CD14-positive monocyte (primary cell): Measurements from ENCODE around the gene EEPD1. TPM values are rescaled to one million over a fixed set of nuclear protein-coding genes. Genes with fewer than 3 reads are reported as not detected.

Experiments
- DNase-seq, 3 donors: peaks; one replicate each; pipeline ENCODE4 v3.0.0-alpha.2; 2011 to 2022
- H2AFZ ChIP-seq: 2 replicates; pipeline ENCODE4 v1.6.0; 2012; ENCODE audit warnings: mild to moderate bottlenecking, low read depth, low read length, inconsistent platforms; ENCODE audit not compliant: insufficient read depth, poor library complexity, severe bottlenecking
- H3K27ac ChIP-seq, 2 donors: 1 replicate in 1 of 2; 2 replicates in 1 of 2; pipeline ENCODE4 v1.5.1; 2012 to 2013; ENCODE audit warnings: low read length in 2 of 2, control low read depth in 1 of 2, inconsistent platforms in 1 of 2, low read depth in 1 of 2, mild to moderate bottlenecking in 1 of 2
- H3K27me3 ChIP-seq, 2 donors: one replicate each; pipeline versions ENCODE4 v1.6.0 to v1.6.1; 2011 to 2013; ENCODE audit warnings: low read length in 2 of 2; ENCODE audit not compliant: control insufficient read depth in 2 of 2, insufficient read depth in 2 of 2
- H3K36me3 ChIP-seq, 2 donors: replicated peaks in 1 of 2; 1 replicate in 1 of 2; 2 replicates in 1 of 2; pipeline versions ENCODE4 v1.5.1 to v1.6.1; 2012 to 2013; ENCODE audit warnings: low read length in 2 of 2, control low read depth in 1 of 2, inconsistent platforms in 1 of 2, mild to moderate bottlenecking in 1 of 2; ENCODE audit not compliant: insufficient read depth in 2 of 2, control insufficient read depth in 1 of 2
- H3K4me1 ChIP-seq, 2 donors: 1 replicate in 1 of 2; 2 replicates in 1 of 2; pipeline versions ENCODE4 v1.5.1 to v1.6.1; 2012 to 2013; ENCODE audit warnings: low read length in 2 of 2, control low read depth in 1 of 2, inconsistent platforms in 1 of 2, mild to moderate bottlenecking in 1 of 2, moderate library complexity in 1 of 2; ENCODE audit not compliant: insufficient read depth in 2 of 2, control insufficient read depth in 1 of 2
- H3K4me2 ChIP-seq: replicated peaks from 2 replicates; pipeline ENCODE3; 2012; ENCODE audit warnings: low read length, moderate library complexity, mild to moderate bottlenecking; ENCODE audit not compliant: poor library complexity, severe bottlenecking; ENCODE audit errors: extremely low read depth
- H3K4me3 ChIP-seq, 3 experiments: fragments of 200-600 bp in 1 of 3; sonication (generic) in 1 of 3; replicated peaks in 1 of 3; 1 replicate in 2 of 3; 2 replicates in 1 of 3; pipeline ENCODE4 v1.5.1; 2011 to 2013; ENCODE audit warnings: low read length in 3 of 3, mild to moderate bottlenecking in 3 of 3, control low read depth in 2 of 3, low read depth in 2 of 3, inconsistent platforms in 1 of 3, moderate library complexity in 1 of 3
- H3K79me2 ChIP-seq: 2 replicates; pipeline ENCODE4 v1.6.0; 2012; ENCODE audit warnings: mild to moderate bottlenecking, control low read depth, inconsistent platforms, low read length, moderate library complexity; ENCODE audit not compliant: insufficient read depth
- H3K9ac ChIP-seq: 2 replicates; pipeline ENCODE4 v1.6.0; 2017; ENCODE audit warnings: low read length, mild to moderate bottlenecking; ENCODE audit not compliant: insufficient read depth, poor library complexity, severe bottlenecking
- H3K9me3 ChIP-seq, 2 donors: replicated peaks in 1 of 2; 1 replicate in 1 of 2; 2 replicates in 1 of 2; pipeline versions ENCODE4 v1.5.1 to v1.6.1; 2012 to 2013; ENCODE audit warnings: low read length in 2 of 2, control low read depth in 1 of 2; ENCODE audit not compliant: control insufficient read depth in 1 of 2, insufficient read depth in 1 of 2
- H4K20me1 ChIP-seq: 2 replicates; pipeline ENCODE4 v1.6.0; 2012; ENCODE audit warnings: mild to moderate bottlenecking, low read length, control low read depth, moderate library complexity; ENCODE audit not compliant: insufficient read depth
- H3K27ac Mint-ChIP-seq, 7 donors: one replicate each; pipeline ENCODE4 v1.8.0; 2020; ENCODE audit warnings: mild to moderate bottlenecking in 7 of 7, mixed read lengths in 7 of 7, moderate library complexity in 6 of 7, inconsistent platforms in 2 of 7
- H3K27me3 Mint-ChIP-seq, 3 donors: one replicate each; pipeline ENCODE4 v1.8.0; 2021 to 2022; ENCODE audit warnings: low read depth in 3 of 3, mild to moderate bottlenecking in 3 of 3, mixed read lengths in 3 of 3, moderate library complexity in 3 of 3, inconsistent platforms in 1 of 3
- H3K36me3 Mint-ChIP-seq, 2 donors: one replicate each; pipeline ENCODE4 v1.8.0; 2020; ENCODE audit warnings: mixed read lengths in 2 of 2, inconsistent platforms in 1 of 2, mild to moderate bottlenecking in 1 of 2
- H3K4me1 Mint-ChIP-seq: one replicate; pipeline ENCODE4 v1.8.0; 2020; ENCODE audit warnings: mild to moderate bottlenecking, mixed read lengths
- H3K4me3 Mint-ChIP-seq, 2 donors: one replicate each; pipeline ENCODE4 v1.8.0; 2020; ENCODE audit warnings: mild to moderate bottlenecking in 2 of 2, mixed read lengths in 2 of 2, moderate library complexity in 1 of 2
- H3K9me3 Mint-ChIP-seq, 7 donors: one replicate each; pipeline ENCODE4 v1.8.0; 2020 to 2022; ENCODE audit warnings: mixed read lengths in 7 of 7, mild to moderate bottlenecking in 6 of 7, moderate library complexity in 6 of 7, inconsistent platforms in 2 of 7
- WGBS: methylation state at CpG from one replicate; pipeline ENCODE4 v1.1.5; 2013; ENCODE audit warnings: missing lambda C conversion rate; ENCODE audit not compliant: insufficient coverage; 5-methylcytosine and 5-hydroxymethylcytosine counted together
- intact Hi-C, 2 donors: fragments of 100-400 bp; cut with micrococcal nuclease; formaldehyde crosslinking; loops; one replicate each; pipeline versions ENCODE4 v1.15.0 to v1.15.1; 2023
- polyA minus RNA-seq: library from RNA; depleted of rRNA, polyadenylated mRNA; stranded (reverse); fragments of >200 nt; gene quantifications from 2 replicates; pipeline ENCODE4 v1.2.3, GENCODE V29; 2012
- polyA plus RNA-seq, 3 donors: library from polyadenylated mRNA; depleted of rRNA in 1 of 3; unstranded in 2 of 3; stranded (reverse) in 1 of 3; fragments of 300-500 nt in 2 of 3; fragments of >200 nt in 1 of 3; fragmentation: Illumina TruSeq in 2 of 3; gene quantifications; 1 replicate in 2 of 3; 2 replicates in 1 of 3; pipeline ENCODE4 v1.2.3, GENCODE V29; 2012 to 2021
- total RNA-seq, 12 experiments: library from RNA in 1 of 12; stranded (reverse) in 1 of 12; fragments of 120-200 nt in 1 of 12; gene quantifications; one replicate each; pipeline ENCODE4 v1.2.4 and lab custom pipeline; 2013 to 2026; ENCODE audit warnings: mixed read lengths in 6 of 12, inconsistent platforms in 1 of 12
- TF ChIP-seq, protein P1 (sequence below): fragments of 200-600 bp; IDR thresholded peaks from one replicate; pipeline ENCODE4 v1.8.0; 2022; ENCODE audit warnings: antibody characterized with exemption, mild to moderate bottlenecking

The EEPD1 gene
- 20.7 TPM for total RNA-seq (2013)
- polyA plus RNA-seq (10 to 100 TPM in 2 of 3 donors, 1 to 10 TPM in 1; 8.6 to 14.4 (median 12.6) TPM), polyA minus RNA-seq (35.7 and 44.5 TPM in 2 replicates), total RNA-seq (lab: John Stamatoyannopoulos, UW) (10.5 to 86.4 (median 61.7) reads per million in 11 experiments)

DNA sequence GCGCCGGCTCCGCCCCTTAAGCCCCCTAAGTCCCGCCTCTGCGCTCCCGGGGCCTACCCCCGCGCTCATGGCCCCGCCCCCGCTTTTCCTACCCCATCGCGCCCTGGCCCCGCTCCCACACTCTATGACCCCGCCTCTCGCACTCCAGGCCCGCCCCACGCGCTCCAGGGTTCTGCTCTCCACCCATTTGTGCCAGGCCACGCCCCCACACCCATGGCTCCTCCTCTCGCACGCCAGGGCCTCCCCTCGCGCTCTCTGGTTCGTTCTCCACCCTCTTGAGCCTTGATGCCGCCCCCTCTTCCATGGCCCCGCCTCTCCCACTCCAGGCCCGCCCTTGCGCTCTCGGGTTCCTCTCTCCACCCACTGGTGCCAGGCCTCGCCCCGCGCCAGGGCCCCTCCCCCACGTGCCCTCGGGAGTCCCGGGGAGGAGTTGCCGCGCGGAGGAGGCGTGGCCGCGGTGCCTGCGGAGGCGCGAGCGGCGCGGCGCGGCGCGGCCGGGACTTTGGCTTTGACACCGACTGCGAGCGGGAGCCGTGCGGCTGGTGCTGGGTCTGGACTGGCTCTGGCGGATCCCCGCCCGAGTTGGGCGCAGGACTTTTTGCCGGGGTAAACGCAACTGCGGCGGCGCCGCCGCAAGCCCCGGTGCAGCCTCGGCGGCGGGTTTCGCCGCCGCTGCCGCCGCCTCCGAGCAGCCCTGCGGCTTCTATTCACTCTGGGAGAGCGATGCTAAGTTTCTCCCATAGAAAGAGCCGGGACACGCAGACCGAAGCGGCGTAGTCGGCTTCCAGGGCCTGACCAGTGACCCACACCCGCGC is at the start of gene EEPD1:
TSS of gene EEPD1 (plus strand) at position 499 of the 815 bp plus-strand sequence. CDS start 1,071 bp downstream, outside the sequence.
- peak within 1 kb of the TSS; percentile 78 to 90 (median 85) for H3K27ac Mint-ChIP-seq
- H3K27me3 Mint-ChIP-seq = peaks cover 0 to 5% (median 0%) of the 10 kb centered on the region in 3 donors
- DNase-seq = peak; percentile 97 to 100 (median 99)
- under 1% methylated on average over 88 of the region's 88 CpGs for WGBS
- Histone ChIP-seq H3K4me2 (peak within 1 kb of the TSS; percentile 92), H2AFZ (peak within 1 kb of the TSS; percentile 77), H3K9me3 (peaks cover 0 to 5% of the 10 kb centered on the region in 2 donors), H3K36me3 (peaks cover 0 to 9% of the 10 kb centered on the region in 2 donors), H4K20me1 (peaks cover 40% of the 10 kb centered on the region), H3K79me2 (peaks cover 27% of the 10 kb centered on the region), H3K27ac (peak within 1 kb of the TSS; percentile 53 to 83), H3K4me3 (peak within 1 kb of the TSS; percentile 57 to 94 (median 83)), H3K9ac (peak within 1 kb of the TSS; percentile 86), H3K4me1 (peaks cover 36 to 52% of the 10 kb centered on the region in 2 donors), H3K27me3 (no peaks in the 10 kb centered on the region)
- peaks cover 36 to 42% of the 10 kb centered on the region in 2 donors for H3K36me3 Mint-ChIP-seq
- intact Hi-C loops = loop anchor here (5.0 to 10.0 kb wide), 3 partner anchors 36 to 168 kb away; no protein-coding TSS in a partner anchor
- H3K9me3 Mint-ChIP-seq = peaks cover 0 to 2% (median 0%) of the 10 kb centered on the region in 7 donors
- peaks cover 54% of the 10 kb centered on the region for H3K4me1 Mint-ChIP-seq
- peak within 1 kb of the TSS; percentile 93 to 99 for H3K4me3 Mint-ChIP-seq
- TF ChIP-seq, protein P1, sequence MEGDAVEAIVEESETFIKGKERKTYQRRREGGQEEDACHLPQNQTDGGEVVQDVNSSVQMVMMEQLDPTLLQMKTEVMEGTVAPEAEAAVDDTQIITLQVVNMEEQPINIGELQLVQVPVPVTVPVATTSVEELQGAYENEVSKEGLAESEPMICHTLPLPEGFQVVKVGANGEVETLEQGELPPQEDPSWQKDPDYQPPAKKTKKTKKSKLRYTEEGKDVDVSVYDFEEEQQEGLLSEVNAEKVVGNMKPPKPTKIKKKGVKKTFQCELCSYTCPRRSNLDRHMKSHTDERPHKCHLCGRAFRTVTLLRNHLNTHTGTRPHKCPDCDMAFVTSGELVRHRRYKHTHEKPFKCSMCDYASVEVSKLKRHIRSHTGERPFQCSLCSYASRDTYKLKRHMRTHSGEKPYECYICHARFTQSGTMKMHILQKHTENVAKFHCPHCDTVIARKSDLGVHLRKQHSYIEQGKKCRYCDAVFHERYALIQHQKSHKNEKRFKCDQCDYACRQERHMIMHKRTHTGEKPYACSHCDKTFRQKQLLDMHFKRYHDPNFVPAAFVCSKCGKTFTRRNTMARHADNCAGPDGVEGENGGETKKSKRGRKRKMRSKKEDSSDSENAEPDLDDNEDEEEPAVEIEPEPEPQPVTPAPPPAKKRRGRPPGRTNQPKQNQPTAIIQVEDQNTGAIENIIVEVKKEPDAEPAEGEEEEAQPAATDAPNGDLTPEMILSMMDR = no peak

DNA sequence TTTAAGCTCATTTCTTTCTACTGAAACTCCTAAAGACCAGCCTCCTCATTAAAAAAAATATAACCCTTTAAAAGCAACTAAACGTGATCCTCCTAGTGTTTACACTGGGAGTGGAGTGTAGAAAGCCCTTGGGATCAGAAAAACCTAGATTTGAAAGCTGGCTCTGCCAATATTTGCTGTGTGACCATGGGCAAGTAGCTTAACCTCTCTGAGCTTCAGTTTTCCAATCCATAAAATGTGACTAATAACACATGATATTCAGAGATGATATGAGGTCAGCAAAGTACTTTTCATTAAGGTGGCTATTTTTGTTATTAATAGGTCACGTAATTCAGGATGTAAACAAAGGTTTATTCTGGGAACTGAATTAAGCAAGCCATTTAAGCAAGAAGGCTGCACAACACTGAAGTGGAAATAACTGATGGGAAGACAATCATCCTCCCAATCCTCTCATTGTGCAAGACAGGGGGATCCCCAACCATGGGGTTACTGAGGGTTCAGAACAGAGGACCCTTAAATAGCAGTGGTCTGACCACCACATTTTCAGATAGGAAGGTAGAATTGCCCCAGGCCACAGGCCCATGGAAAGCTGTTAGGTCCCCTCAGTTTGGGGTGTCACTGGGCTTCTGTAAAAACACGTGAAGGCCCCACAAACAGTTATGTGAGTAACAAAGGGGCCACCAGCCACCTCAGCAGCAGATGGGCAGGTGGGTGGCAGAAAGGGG is 49.1 kb upstream of the EEPD1 start:
- H3K9ac ChIP-seq = no peak overlapping the region
- H3K36me3 ChIP-seq = no peaks in the 10 kb centered on the region
- H2AFZ ChIP-seq = no peak overlapping the region
- H3K4me3 ChIP-seq = no peak overlapping the region
- peaks cover 0 to 2% (median 0%) of the 10 kb centered on the region in 3 donors for H3K27me3 Mint-ChIP-seq
- WGBS = 40% methylated on average over 1 of the region's 3 CpGs
- no peak overlapping the region for H3K27ac Mint-ChIP-seq
- no peaks in the 10 kb centered on the region for H3K27me3 ChIP-seq
- no peaks in the 10 kb centered on the region for H3K36me3 Mint-ChIP-seq
- H3K9me3 Mint-ChIP-seq = peaks cover 2 to 8% (median 6%) of the 10 kb centered on the region in 7 donors
- H3K4me2 ChIP-seq = no peak overlapping the region
- H3K27ac ChIP-seq = no peak overlapping the region
- no peaks in the 10 kb centered on the region for H3K9me3 ChIP-seq
- peaks cover 0 to 4% of the 10 kb centered on the region in 2 donors for H3K4me1 ChIP-seq
- H4K20me1 ChIP-seq = no peaks in the 10 kb centered on the region
- no peak overlapping the region for H3K4me3 Mint-ChIP-seq
- intact Hi-C loops = no loop called here
- TF ChIP-seq, protein P1 = no peak
- peaks cover 4% of the 10 kb centered on the region for H3K4me1 Mint-ChIP-seq
- H3K79me2 ChIP-seq = no peaks in the 10 kb centered on the region
- no peak for DNase-seq
